ENCODE results near the gene PKD1.
"Not testable (repeated sequence)": the region's sequence is repeated elsewhere in the genome, so short reads cannot be mapped to it uniquely, and the experiment has no call there.

The PKD1 gene

GRCh38 chr16:2122934-2123683, 12.6 kb downstream of the PKD1 start:
- not testable (repeated sequence) for FAIRE-seq

GRCh38 chr16:2122429-2122828, 13.3 kb downstream of the PKD1 start:
- no peak for FAIRE-seq

- no peak for FAIRE-seq
These were observed 13.8 kb downstream of the PKD1 start for GRCh38 chr16:2121853-2122252.

GRCh38 chr16:2121325-2121724, 14.4 kb downstream of the PKD1 start:
- FAIRE-seq = not testable (repeated sequence)

- not testable (repeated sequence) for FAIRE-seq
These were observed 17.6 kb downstream of the PKD1 start for GRCh38 chr16:2117960-2118722.

- FAIRE-seq = not testable (repeated sequence)
These were observed 18.4 kb downstream of the PKD1 start for GRCh38 chr16:2117341-2117740.

- FAIRE-seq = not testable (repeated sequence)
These were observed 19.3 kb downstream of the PKD1 start for GRCh38 chr16:2116428-2116827.

GRCh38 chr16:2115591-2115973, 20.1 kb downstream of the PKD1 start:
- no peak for FAIRE-seq

- not testable (repeated sequence) for FAIRE-seq
These were observed 20.7 kb downstream of the PKD1 start for GRCh38 chr16:2114885-2115590.

- FAIRE-seq = not testable (repeated sequence)
These were observed 21.5 kb downstream of the PKD1 start for GRCh38 chr16:2114225-2114624.

GRCh38 chr16:2112539-2113106, 23.1 kb downstream of the PKD1 start:
- not testable (repeated sequence) for FAIRE-seq

GRCh38 chr16:2111412-2112335, 24.0 kb downstream of the PKD1 start:
- not testable (repeated sequence) for FAIRE-seq

- not testable (repeated sequence) for FAIRE-seq
These were observed 24.7 kb downstream of the PKD1 start for GRCh38 chr16:2111009-2111353.

- FAIRE-seq = not testable (repeated sequence)
These were observed 25.2 kb downstream of the PKD1 start for GRCh38 chr16:2110332-2111008.

GRCh38 chr16:2109872-2110271, 25.8 kb downstream of the PKD1 start:
- FAIRE-seq = not testable (repeated sequence)

- FAIRE-seq = not testable (repeated sequence)
These were observed 26.5 kb downstream of the PKD1 start for GRCh38 chr16:2109271-2109580.

- not testable (repeated sequence) for FAIRE-seq
These were observed 27.0 kb downstream of the PKD1 start for GRCh38 chr16:2108446-2109270.

GRCh38 chr16:2107791-2108125, 27.9 kb downstream of the PKD1 start:
- FAIRE-seq = not testable (repeated sequence)

GRCh38 chr16:2107121-2107790, 28.4 kb downstream of the PKD1 start:
- not testable (repeated sequence) for FAIRE-seq

- not testable (repeated sequence) for FAIRE-seq
These were observed 29.5 kb downstream of the PKD1 start for GRCh38 chr16:2106211-2106610.
